ENCODE results near the gene NCK2.

- no peak for TF ChIP-seq NR2C2 (CRISPR knock-in tag; IDR thresholded peaks at IDR 0.05)
- TF ChIP-seq CTCF (IDR thresholded peaks at IDR 0.05) = no peak
- no peak for TF ChIP-seq ATF3 (CRISPR knock-in tag; conservative IDR thresholded peaks at IDR 0.05)
- TF ChIP-seq HMGXB4 (CRISPR knock-in tag; IDR thresholded peaks at IDR 0.05) = no peak
- no peak for TF ChIP-seq E2F4 (CRISPR knock-in tag; IDR thresholded peaks at IDR 0.05; ENCODE audit: borderline replicate concordance, low read depth)
- no peak for TF ChIP-seq STAT6 (CRISPR knock-in tag; conservative IDR thresholded peaks at IDR 0.05; ENCODE audit: low read depth)
- TF ChIP-seq ZNF281 (CRISPR knock-in tag; IDR thresholded peaks at IDR 0.05) = no peak
- no peak for TF ChIP-seq USF2 (CRISPR knock-in tag; IDR thresholded peaks at IDR 0.05)
- no peak for TF ChIP-seq ZNF423 (CRISPR knock-in tag; IDR thresholded peaks at IDR 0.05)
- no peak for TF ChIP-seq ZNF317 (CRISPR knock-in tag; IDR thresholded peaks at IDR 0.05; ENCODE audit: borderline replicate concordance, low read depth)
- no peak for TF ChIP-seq MAX (CRISPR knock-in tag; IDR thresholded peaks at IDR 0.05)
Observed at GRCh38 chr2:105792561-105792960, 47.8 kb downstream of the NCK2 start.

Measured in WTC11 (cell line).